ENCODE data around the gene DDB1. TPM values are rescaled to one million over a fixed set of nuclear protein-coding genes. Genes with fewer than 3 reads are reported as not detected.

Gene DDB1
- polyA plus RNA-seq, 3 donors = 54.1 to 97.2 (median 86.6) TPM

- Histone ChIP-seq H3K9me3 (replicated peaks in 1 of 2; ENCODE audit: control insufficient read depth in 1 of 2, insufficient read depth in 1 of 2, low read length in 2 of 2) (no peaks in the 10 kb centered on the region), H3K36me3 (replicated peaks in 1 of 2; ENCODE audit: control insufficient read depth in 1 of 2, insufficient read depth in 2 of 2, low read length in 2 of 2) (peaks cover 30 to 41% of the 10 kb centered on the region in 2 donors), H4K20me1 (ENCODE audit: insufficient read depth, low read length) (peaks cover 37% of the 10 kb centered on the region), H3K4me1 (ENCODE audit: control insufficient read depth in 1 of 2, insufficient read depth in 2 of 2, low read length in 2 of 2) (peaks cover 28 to 37% of the 10 kb centered on the region in 2 donors), H3K79me2 (ENCODE audit: insufficient read depth, low read length) (peaks cover 63% of the 10 kb centered on the region), H3K27ac (ENCODE audit: low read depth in 1 of 2, low read length in 2 of 2) (peak overlapping the region in 1 of 2 donors; percentile 88), H3K4me2 (replicated peaks; ENCODE audit: extremely low read depth, low read length, poor library complexity, severe bottlenecking) (peak overlapping the region; percentile 76), H3K9ac (ENCODE audit: insufficient read depth, low read length, poor library complexity, severe bottlenecking) (peak overlapping the region; percentile 95), H3K4me3 (replicated peaks in 1 of 3; ENCODE audit: low read depth in 2 of 3, low read length in 3 of 3) (peak overlapping the region in 2 of 3 experiments; percentile 67 to 83), H2AFZ (ENCODE audit: insufficient read depth, low read depth, low read length, poor library complexity, severe bottlenecking) (peak overlapping the region; percentile 92), H3K27me3 (ENCODE audit: control insufficient read depth in 2 of 2, insufficient read depth in 2 of 2, low read length in 2 of 2) (no peaks in the 10 kb centered on the region)
- 41% methylated on average over 5 of the region's 6 CpGs for WGBS (ENCODE audit: insufficient coverage)
- DNase-seq = peak; percentile 40 to 55 (median 51)
- H3K27me3 Mint-ChIP-seq (ENCODE audit: low read depth in 3 of 3) = peaks cover 0 to 2% (median 0%) of the 10 kb centered on the region in 3 donors
- peak overlapping the region; percentile 91 to 96 for H3K4me3 Mint-ChIP-seq
- H3K36me3 Mint-ChIP-seq = peaks cover 34 to 41% of the 10 kb centered on the region in 2 donors
- no peaks in the 10 kb centered on the region for H3K9me3 Mint-ChIP-seq
- peak overlapping the region; percentile 25 to 94 (median 90) for H3K27ac Mint-ChIP-seq
- intact Hi-C loops (cut with micrococcal nuclease) = no loop called here
- TF ChIP-seq CTCF (IDR thresholded peaks at IDR 0.05) = no peak
- peaks cover 39% of the 10 kb centered on the region for H3K4me1 Mint-ChIP-seq
Measured at GRCh38 chr11:61331651-61332050, 1.3 kb downstream of the DDB1 start.

DNA sequence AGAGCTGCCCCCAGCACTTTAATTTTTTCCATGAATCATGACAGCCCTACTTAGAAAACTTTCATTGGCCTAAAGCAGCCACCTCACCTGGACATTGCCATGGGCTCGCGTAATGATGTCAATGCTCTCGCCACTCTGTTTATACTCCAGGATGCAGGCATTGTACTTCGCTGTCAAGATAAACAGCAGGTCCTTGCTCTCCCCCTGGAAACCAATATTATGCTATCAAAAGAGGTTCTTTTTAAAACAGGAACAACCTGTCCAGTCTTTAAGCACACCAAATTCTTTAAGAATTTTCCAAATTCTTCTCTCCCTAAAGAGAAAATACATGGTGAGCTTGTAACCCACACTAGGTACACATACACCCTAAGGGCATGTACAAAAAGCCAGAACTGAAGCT is 3.0 kb downstream of the DDB1 start:
- H3K4me1 Mint-ChIP-seq = peaks cover 27% of the 10 kb centered on the region
- intact Hi-C loops (cut with micrococcal nuclease) = no loop called here
- Histone ChIP-seq H3K4me3 (replicated peaks in 1 of 3; ENCODE audit: low read depth in 2 of 3, low read length in 3 of 3) (no peak overlapping the region), H3K27ac (ENCODE audit: low read depth in 1 of 2, low read length in 2 of 2) (no peak overlapping the region), H3K9ac (ENCODE audit: insufficient read depth, low read length, poor library complexity, severe bottlenecking) (no peak overlapping the region), H3K4me2 (replicated peaks; ENCODE audit: extremely low read depth, low read length, poor library complexity, severe bottlenecking) (no peak overlapping the region), H3K9me3 (replicated peaks in 1 of 2; ENCODE audit: control insufficient read depth in 1 of 2, insufficient read depth in 1 of 2, low read length in 2 of 2) (no peaks in the 10 kb centered on the region), H4K20me1 (ENCODE audit: insufficient read depth, low read length) (peaks cover 45% of the 10 kb centered on the region), H3K79me2 (ENCODE audit: insufficient read depth, low read length) (peaks cover 69% of the 10 kb centered on the region), H3K36me3 (replicated peaks in 1 of 2; ENCODE audit: control insufficient read depth in 1 of 2, insufficient read depth in 2 of 2, low read length in 2 of 2) (peaks cover 47 to 59% of the 10 kb centered on the region in 2 donors), H3K4me1 (ENCODE audit: control insufficient read depth in 1 of 2, insufficient read depth in 2 of 2, low read length in 2 of 2) (peaks cover 21 to 28% of the 10 kb centered on the region in 2 donors), H3K27me3 (ENCODE audit: control insufficient read depth in 2 of 2, insufficient read depth in 2 of 2, low read length in 2 of 2) (no peaks in the 10 kb centered on the region), H2AFZ (ENCODE audit: insufficient read depth, low read depth, low read length, poor library complexity, severe bottlenecking) (no peak overlapping the region)
- 100% methylated on average over 4 of the region's 4 CpGs for WGBS (ENCODE audit: insufficient coverage)
- no peak for TF ChIP-seq CTCF (IDR thresholded peaks at IDR 0.05)
- no peak overlapping the region for H3K27ac Mint-ChIP-seq
- no peak for DNase-seq
- H3K36me3 Mint-ChIP-seq = peaks cover 51 to 59% of the 10 kb centered on the region in 2 donors
- H3K9me3 Mint-ChIP-seq = no peaks in the 10 kb centered on the region
- no peak overlapping the region for H3K4me3 Mint-ChIP-seq
- H3K27me3 Mint-ChIP-seq (ENCODE audit: low read depth in 3 of 3) = peaks cover 0 to 2% (median 0%) of the 10 kb centered on the region in 3 donors

Measured in CD14-positive monocyte (primary cell).